Measurements from ENCODE around the gene MAPKBP1.

- TF ChIP-seq EZH2 (IDR thresholded peaks at IDR 0.05; ENCODE audit: borderline replicate concordance, insufficient read depth, low read length, poor library complexity, severe bottlenecking), result no peak
- TF ChIP-seq POLR2AphosphoS5 (IDR thresholded peaks at IDR 0.05), result peak; percentile 85
- TF ChIP-seq CTCF (IDR thresholded peaks at IDR 0.05; ENCODE audit: poor library complexity, severe bottlenecking), result peak; percentile 97
- peak; percentile 71 for TF ChIP-seq MXI1 (conservative IDR thresholded peaks at IDR 0.05; ENCODE audit: poor library complexity, severe bottlenecking)
- peak; percentile 69 for TF ChIP-seq TAF1 (IDR thresholded peaks at IDR 0.05; ENCODE audit: low read depth)
- TF ChIP-seq EP300 (conservative IDR thresholded peaks at IDR 0.05; ENCODE audit: poor library complexity, severe bottlenecking), result peak; percentile 62
- peak; percentile 67 for TF ChIP-seq RAD21 (conservative IDR thresholded peaks at IDR 0.05)
- TF ChIP-seq SMC3 (conservative IDR thresholded peaks at IDR 0.05; ENCODE audit: poor library complexity), result peak; percentile 70
These were observed at the start of gene MAPKBP1 for GRCh38 chr15:41774062-41774881.

All from neural cell (in vitro differentiated cells).